Omental fat pad (tissue), 4 donors: Measurements from ENCODE around the gene HCN4. TPM values are rescaled to one million over a fixed set of nuclear protein-coding genes. Genes with fewer than 3 reads are reported as not detected.

Source experiments
- ATAC-seq: fragments of 150-250 bp; one replicate; pipeline ENCODE4 v1.9.1; 2016; ENCODE audit warnings: mild to moderate bottlenecking, moderate library complexity; ENCODE audit not compliant: low FRiP score
- DNase-seq: peaks from one replicate; pipeline ENCODE4 v3.0.0-alpha.2; 2019; ENCODE audit warnings: low spot score
- CTCF ChIP-seq, 3 donors: fragments of 450-650 bp; IDR thresholded peaks; one replicate each; pipeline ENCODE4 v1.5.1; 2016 to 2017; ENCODE audit warnings: antibody characterized with exemption in 3 of 3, mild to moderate bottlenecking in 3 of 3, moderate library complexity in 2 of 3
- total RNA-seq, 4 donors: library from RNA; depleted of rRNA; stranded (reverse); fragments of >200 nt; gene quantifications; one replicate each; pipeline ENCODE4 v1.1.0, GENCODE V29; 2016

HCN4 gene
- total RNA-seq, 4 donors from 2014 or later: not detected

DNA sequence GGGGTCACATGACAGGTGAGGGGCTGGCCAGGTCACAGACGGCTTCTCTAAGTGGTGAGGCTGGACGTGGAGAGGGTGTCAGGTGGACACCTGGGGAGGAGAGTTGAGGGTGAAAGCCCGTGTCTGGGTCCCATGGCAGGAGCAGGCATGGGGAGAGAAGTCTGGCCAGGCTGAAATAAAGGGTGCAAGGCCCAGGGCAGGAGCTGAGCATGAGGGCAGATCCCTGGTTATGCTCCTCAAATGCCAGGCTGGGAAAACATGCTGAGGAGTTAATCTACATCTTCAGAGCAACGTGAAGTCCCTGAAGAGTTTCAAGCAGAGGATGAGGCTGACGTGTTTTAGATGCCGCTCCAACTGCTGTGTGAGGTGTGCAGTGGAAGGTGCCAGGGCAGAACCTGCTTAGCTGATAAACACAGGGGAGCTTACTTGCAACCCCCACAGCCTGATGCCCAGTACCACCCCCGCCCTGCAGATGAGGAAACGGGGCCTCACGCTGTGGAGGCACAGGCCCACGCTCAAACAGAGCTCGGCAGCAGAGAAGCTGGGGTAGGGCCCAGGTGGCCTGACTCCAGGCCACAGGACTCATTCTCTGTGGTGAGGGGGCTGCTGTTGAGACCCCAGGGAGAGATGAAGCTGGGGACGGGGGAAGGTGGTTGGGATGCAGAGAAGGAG lies 40.5 kb downstream of the HCN4 start:
- no peak for ATAC-seq
- TF ChIP-seq CTCF (IDR thresholded peaks at IDR 0.05): no peak
- DNase-seq: no peak

- DNase-seq (no peak), ATAC-seq (no peak)
- TF ChIP-seq CTCF (IDR thresholded peaks at IDR 0.05): no peak
Measured at GRCh38 chr15:73326157-73326556, 42.6 kb downstream of the HCN4 start.

- DNase-seq (no peak), ATAC-seq (no peak)
- no peak for TF ChIP-seq CTCF (IDR thresholded peaks at IDR 0.05)
Measured at GRCh38 chr15:73325191-73325861, 43.4 kb downstream of the HCN4 start.

DNA sequence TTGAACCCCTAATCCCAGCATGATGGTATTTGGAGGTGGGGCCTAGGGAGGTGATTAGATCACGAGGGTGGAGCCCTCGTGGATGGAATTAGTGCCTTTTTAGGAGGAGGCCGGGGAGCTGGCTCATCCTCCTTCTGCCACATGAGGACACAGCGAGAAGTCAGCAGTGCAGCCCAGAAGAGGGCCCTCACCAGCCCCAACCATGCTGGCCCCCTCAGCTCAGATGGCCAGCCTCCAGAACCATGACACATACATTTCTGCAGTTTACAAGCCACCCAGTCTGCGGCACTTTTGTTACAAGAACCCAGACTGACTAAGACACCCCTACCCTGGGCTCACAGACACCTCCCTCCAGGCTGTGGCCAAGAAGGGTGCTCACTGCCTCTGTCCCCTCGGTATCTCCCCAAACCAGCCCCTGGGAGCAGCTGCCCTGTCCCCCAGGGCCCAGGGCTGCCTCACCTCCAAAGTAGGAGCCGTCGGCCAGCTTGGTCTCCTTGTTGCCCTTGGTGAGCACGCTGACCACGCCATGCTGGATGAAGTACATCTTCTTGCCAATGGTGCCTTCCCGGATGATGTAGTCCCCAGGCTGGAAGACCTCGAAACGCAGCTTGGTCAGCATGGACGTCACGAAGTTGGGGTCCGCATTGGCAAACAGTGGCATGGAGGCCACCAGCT lies 44.1 kb downstream of the HCN4 start:
- no peak for ATAC-seq
- no peak for DNase-seq

GRCh38 chr15:73323956-73324355 lies 44.8 kb downstream of the HCN4 start:
- ATAC-seq: no peak
- DNase-seq: no peak
- TF ChIP-seq CTCF (IDR thresholded peaks at IDR 0.05): no peak

More for the DNA sequence above, 44.1 kb downstream of the HCN4 start:
- no peak for TF ChIP-seq CTCF (IDR thresholded peaks at IDR 0.05)

- DNase-seq: no peak
- no peak for ATAC-seq
- no peak for TF ChIP-seq CTCF (IDR thresholded peaks at IDR 0.05)
Measured at GRCh38 chr15:73323374-73323955, 45.3 kb downstream of the HCN4 start.
